Stimulated activated CD8-positive, alpha-beta memory T cell treated with anti-CD3 and anti-CD28 coated beads, Interleukin-4, amount 100 ng/mL, for 4 hours (primary cell): ENCODE results near the gene ST6GALNAC4.
A peak's percentile ranks its signal among the peaks of the same experiment; 100 is the strongest.

Experiments used
- DNase-seq, 2 donors: peaks; one replicate each; pipeline ENCODE4 v3.0.0-alpha.2; 2020; ENCODE audit warnings: low read depth in 2 of 2, low spot score in 1 of 2

Gene ST6GALNAC4

DNA sequence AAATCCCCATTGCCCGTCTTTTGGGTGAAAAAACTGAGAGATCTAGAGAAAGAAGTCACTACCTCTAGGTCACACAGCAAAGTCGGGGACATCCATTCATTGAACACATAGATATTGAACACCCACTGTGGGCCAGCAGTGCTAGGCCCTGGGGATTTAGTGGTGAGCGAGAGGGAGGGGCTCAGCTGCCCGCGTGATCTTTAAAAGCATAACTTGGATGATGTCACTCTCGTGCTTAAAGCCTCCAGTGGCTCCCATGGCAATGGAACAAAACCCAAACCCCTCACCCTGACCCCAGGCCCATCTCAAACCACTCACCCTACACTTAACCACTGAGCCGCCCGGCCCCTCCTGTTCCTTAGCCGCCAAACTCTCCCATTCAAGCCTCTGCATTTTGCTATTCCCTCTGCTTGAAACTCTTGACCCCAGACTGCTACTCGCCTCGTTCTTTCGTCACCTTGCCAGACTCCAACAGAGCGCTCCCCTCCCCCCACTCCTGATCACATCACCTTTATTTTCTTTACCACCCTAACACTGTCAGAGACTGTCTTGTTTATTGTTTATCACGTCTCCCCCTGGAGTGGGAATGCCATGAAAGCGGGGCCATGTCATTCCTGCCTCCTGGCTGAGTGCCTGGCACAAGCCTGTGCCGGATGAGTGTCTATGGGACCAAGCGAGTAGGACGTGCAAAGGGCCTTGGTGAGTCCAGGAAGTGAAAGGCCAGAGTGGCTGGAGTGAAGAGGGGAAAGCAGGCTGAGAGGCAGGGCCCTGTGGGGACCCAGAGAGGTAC, 14.4 kb upstream of the ST6GALNAC4 start:
- no peak for DNase-seq

- DNase-seq = peak in 1 of 2 donors; percentile 40
These were observed 13.6 kb upstream of the ST6GALNAC4 start, which contains the start of gene PIP5KL1 for GRCh38 chr9:127930231-127931091. Gene PIP5KL1 (minus strand): TSS chr9:127930777. CDS start chr9:127930752, 25 bp downstream.

DNA sequence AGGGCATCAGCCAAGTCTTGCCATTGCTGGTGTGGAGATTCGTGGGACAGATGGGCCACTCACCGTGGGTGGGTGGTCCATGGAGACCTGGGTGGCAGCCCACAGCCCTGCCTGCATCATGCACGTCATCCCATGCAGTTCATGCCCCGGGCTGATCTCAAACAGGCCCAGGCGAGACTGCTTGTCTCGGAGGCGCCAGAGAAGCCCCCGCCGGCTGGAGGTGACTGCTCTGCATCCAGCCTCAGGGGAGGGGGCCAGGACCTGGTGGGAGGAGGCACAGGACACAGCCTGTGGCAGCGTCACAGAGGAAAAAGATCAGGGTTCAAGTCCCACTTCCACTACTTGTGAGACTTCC, 12.8 kb upstream of the ST6GALNAC4 start:
- no peak for DNase-seq

DNA sequence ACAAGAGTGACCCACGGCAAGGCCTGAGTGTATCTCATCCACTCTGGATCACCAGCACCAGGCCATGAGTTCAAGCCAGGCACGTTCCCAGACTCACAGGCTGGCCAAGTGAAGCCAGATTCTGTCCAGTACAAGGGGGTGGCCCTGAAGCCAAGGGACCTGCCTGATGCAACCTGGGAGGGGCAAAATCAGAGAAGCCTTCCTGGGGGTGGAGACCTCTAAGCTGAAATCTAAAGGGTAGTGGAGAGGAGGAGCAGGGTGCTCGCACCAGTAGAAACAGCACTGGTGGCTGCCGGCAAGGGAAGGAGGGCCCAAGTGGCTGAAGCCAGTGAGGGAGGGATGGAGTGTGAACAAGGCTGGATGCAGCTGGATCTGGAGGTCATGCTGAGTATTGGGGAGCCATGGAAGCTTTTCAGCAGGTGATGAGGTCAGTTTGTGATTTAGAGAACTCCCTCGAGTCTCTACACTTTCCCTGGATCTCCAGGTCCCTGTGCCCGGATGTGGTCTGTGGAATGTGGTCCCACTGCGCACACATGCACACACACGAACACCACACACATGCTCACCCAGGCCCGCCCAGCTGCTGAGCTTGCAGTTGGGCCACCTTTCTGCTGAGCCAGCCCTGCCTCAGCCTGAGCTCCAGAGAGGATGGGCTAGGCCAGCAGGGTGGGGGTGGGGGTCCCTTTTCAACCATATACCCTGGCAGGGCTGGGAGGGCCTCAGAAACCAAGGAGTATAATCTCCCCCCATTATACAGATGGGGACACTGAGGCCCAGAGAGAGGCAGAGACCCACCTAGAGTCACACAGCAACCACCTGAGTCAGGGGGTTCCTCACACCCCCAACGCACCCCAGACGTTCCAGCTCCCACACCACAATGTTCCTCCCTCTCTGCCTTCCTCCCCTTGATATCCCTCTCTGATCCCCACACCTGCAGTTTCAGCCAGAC, 12.1 kb upstream of the ST6GALNAC4 start:
- DNase-seq = no peak

DNA sequence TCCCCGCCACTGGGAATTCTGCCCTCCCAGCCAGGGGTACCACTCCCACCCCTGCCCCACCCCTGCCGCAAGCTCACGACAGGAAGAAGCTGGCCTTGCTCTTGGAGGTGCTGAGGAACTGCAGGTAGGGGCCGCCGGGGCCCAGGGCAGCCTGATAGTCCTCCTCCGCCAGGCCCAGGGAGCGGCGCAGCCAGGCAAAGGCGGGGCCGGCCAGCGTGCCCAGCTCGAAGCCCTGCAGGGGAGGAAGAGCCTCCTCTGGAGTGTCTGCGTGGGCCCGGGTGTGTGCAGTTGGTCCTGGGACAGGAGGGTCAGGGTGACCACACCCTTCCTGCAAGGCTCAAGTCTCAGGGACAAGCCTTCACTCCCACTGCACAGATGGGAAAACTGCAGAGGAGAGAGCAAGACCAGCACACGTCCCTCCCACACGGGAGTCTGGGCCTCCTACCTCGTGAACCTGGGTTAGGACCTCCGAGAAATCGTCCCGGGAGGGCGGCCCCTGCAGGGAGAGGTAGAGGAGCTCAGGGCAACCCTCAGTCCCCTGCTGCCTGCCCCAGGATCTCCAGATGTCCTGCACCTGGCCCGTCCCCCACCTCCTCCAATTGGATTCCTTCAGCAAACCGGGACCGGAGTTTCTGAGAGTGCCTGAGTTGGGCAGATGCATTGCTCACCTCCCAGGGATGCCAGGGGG, 11.3 kb upstream of the ST6GALNAC4 start:
- DNase-seq = no peak

- peak; percentile 57 to 60 for DNase-seq
These were observed 10.6 kb upstream of the ST6GALNAC4 start for GRCh38 chr9:127927201-127927987.

GRCh38 chr9:127926906-127927200, 10.0 kb upstream of the ST6GALNAC4 start:
- DNase-seq = no peak

- DNase-seq = no peak
These were observed 9.4 kb upstream of the ST6GALNAC4 start for GRCh38 chr9:127925959-127926905.

DNA sequence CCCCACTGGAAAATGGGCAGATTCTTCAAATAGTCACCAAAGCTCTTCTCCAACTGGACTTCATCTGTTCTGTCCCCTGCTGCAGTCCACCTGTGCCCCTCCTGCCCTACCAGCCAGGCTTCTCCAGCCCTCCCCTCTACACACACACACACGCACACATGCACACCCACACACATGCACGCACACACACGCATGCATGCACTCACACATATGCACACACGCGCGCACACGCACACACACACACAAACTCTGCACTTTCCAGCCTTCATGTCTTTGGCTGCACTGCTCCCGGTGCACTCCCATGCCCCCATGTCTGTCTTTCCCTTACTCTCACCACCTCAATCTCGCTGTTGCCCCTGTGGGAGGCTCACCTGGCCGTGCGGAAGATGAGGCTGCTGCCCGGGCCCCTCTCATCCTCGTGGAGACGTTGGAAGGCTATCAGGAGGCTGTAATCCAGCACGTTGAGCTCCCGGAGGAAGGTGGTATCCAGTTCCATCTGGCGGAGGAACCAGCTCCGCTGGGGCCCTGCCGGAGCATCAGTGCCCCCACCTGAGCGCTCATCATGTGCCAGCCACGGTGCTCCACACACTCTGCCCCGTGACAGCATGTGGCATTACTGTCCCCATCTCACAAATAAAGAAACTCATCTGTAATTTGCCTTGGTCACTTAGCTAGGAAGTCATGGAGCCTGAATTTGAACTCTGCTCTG, 8.0 kb upstream of the ST6GALNAC4 start:
- no peak for DNase-seq

GRCh38 chr9:127923771-127924170, 6.9 kb upstream of the ST6GALNAC4 start:
- no peak for DNase-seq

GRCh38 chr9:127923046-127923445, 6.2 kb upstream of the ST6GALNAC4 start:
- DNase-seq = no peak

GRCh38 chr9:127921557-127922120, 4.8 kb upstream of the ST6GALNAC4 start:
- DNase-seq = peak; percentile 37 to 80

- DNase-seq = no peak
These were observed 4.0 kb upstream of the ST6GALNAC4 start for GRCh38 chr9:127920794-127921193.

DNA sequence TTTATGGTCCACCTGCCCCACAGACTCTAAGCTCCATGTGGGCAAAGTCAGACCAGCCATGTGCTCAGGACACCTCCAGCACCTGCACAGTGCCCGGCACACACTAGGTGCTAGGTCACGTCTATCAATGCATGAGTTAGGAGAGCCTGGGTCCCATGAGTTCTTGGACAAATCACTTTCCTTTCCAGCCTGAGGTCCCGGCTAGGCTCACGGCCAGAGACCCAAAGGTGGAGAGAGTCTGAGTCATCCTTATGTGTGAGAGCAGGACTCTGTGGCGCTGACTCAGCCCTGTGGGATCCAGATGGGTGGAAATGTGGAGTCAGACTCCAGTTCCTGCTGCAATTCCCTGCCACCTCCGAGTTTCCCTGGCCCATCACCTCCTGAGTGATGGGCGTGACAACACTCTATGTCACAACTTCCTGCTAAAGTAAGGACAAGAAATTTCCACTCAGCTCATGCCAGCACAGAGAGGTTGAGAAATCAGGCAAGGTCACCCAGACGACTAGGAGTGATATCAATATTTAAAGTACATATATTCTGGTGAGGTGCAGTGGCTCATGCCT, 2.5 kb upstream of the ST6GALNAC4 start:
- DNase-seq = no peak

DNA sequence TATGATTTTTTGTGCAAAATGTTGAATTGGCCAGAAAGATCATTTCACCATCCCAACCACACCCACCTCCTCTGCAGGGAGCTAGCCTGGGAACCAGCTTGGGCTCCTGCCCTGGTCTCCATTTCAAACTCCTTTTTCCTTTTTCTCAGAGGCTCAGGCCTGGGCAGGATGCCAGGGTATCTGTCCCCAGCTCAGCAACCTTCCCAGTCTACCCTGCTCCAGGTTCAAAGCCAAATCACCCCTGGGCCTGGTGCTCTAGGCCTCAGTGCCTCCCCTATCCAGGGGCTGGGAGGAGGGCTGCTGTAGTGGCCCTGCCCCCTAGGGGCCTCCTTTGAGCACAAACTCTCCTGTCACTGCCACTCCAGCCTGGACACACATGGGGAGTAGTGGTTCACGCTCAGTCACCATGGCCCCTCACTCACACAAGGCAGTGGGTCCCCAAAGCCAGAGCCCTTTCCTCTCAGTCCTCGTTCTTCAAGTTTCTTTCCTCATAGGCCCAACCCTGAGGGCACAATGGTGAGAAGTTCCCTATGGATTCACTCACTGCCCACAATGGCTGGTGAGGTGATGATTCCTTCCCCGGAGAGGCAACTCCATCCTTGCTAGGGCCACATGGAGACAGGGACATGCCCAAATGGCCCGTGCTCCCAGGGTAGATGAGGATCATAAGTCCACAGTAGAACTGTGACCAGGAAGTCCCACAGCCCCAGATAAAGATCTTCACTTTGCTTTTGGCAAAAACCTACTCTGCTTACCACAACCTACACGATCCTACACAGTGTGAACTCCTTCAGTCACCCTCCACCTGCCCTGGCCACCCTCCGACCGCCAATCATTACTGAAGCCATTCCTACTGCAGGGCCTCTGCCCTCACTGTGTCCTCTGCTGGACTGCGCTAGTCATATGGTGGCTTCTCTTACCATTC, 1.6 kb upstream of the ST6GALNAC4 start:
- DNase-seq = no peak

DNA sequence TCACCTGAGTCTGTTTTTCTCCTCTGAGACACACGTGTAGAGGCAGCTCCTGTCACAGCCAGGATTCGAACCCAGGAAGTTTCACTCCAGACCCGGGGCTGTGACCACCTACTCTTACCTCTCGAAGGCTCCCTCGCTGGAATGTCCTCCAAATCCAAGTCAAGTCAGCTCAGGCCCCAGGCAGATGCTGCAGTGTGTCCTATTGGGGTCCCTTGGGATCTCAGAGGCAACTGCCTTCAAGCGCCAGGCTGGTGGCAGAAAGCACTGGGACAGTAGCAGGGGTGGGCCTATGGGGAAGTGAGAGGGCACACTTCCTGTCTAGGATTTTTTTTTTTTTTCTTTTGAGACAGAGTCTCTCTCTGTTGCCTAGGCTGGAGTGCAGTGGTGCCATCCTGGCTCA, 762 bp upstream of the ST6GALNAC4 start:
- DNase-seq = no peak
